Tibial nerve (tissue), 4 donors: ENCODE measurements around the gene ASB13. TPM values are rescaled to one million over a fixed set of nuclear protein-coding genes. Genes with fewer than 3 reads are reported as not detected.

Experiments
- DNase-seq, 2 donors: peaks; one replicate each; pipeline ENCODE4 v3.0.0-alpha.2; 2019; ENCODE audit warnings: low spot score in 2 of 2
- H3K27ac ChIP-seq, 4 donors: fragments of 200-600 bp; sonication (generic) in 3 of 4; one replicate each; pipeline ENCODE4 v1.5.1; 2017 to 2019; ENCODE audit warnings: mild to moderate bottlenecking in 1 of 4
- H3K27me3 ChIP-seq, 2 donors: fragments of 200-600 bp; sonication (generic) in 1 of 2; one replicate each; pipeline versions ENCODE4 v1.5.1 to v1.6.0; 2017 to 2019
- H3K36me3 ChIP-seq, 3 donors: fragments of 200-600 bp; sonication (generic); one replicate each; pipeline ENCODE4 v1.5.1; 2018 to 2019
- H3K4me1 ChIP-seq, 4 donors: fragments of 200-600 bp; sonication (generic) in 3 of 4; one replicate each; pipeline ENCODE4 v1.5.1; 2017 to 2019
- H3K4me3 ChIP-seq, 4 donors: fragments of 200-600 bp; sonication (generic) in 3 of 4; one replicate each; pipeline ENCODE4 v1.5.1; 2017 to 2019; ENCODE audit warnings: mild to moderate bottlenecking in 1 of 4, moderate library complexity in 1 of 4
- H3K9me3 ChIP-seq, 4 donors: fragments of 200-600 bp; sonication (generic) in 3 of 4; one replicate each; pipeline ENCODE4 v1.5.1; 2017 to 2019
- EP300 ChIP-seq, 2 donors: sonication (generic); formaldehyde crosslinking; IDR thresholded peaks; one replicate each; pipeline ENCODE4 v1.6.1; 2017; ENCODE audit warnings: antibody characterized with exemption in 2 of 2, mild to moderate bottlenecking in 1 of 2
- POLR2A ChIP-seq, 2 donors: fragments of 450-650 bp; IDR thresholded peaks; one replicate each; pipeline ENCODE4 v1.6.1; 2017; ENCODE audit warnings: antibody characterized with exemption in 2 of 2, mild to moderate bottlenecking in 2 of 2, moderate library complexity in 2 of 2
- WGBS, 2 donors: methylation state at CpG; one replicate each; pipeline ENCODE4 v1.1.5; 2018; 5-methylcytosine and 5-hydroxymethylcytosine counted together
- total RNA-seq, 4 donors: library from RNA; depleted of rRNA; stranded (reverse); fragments of >200 nt; gene quantifications; one replicate each; pipeline ENCODE4 v1.1.0, GENCODE V29; 2016
- TF ChIP-seq, protein P1 (sequence below), 5 experiments: fragments of 200-600 bp in 3 of 5; fragments of 450-650 bp in 2 of 5; sonication (generic) in 3 of 5; IDR thresholded peaks; one replicate each; pipeline ENCODE4 v1.5.1; 2016 to 2019; ENCODE audit warnings: antibody characterized with exemption in 5 of 5, mild to moderate bottlenecking in 3 of 5, moderate library complexity in 2 of 5

ASB13 gene
- total RNA-seq, 4 donors from 2014 or later: 18.3 to 39.2 (median 32.3) TPM

- H3K27ac ChIP-seq: no peak overlapping the region
Measured at GRCh38 chr10:5608608-5609220, 57.7 kb downstream of the ASB13 start.

GRCh38 chr10:5607594-5607993, 58.8 kb downstream of the ASB13 start:
- peaks cover 0 to 3% (median 0%) of the 10 kb centered on the region in 4 donors for H3K4me1 ChIP-seq
- WGBS, 2 donors: 95 to 99% methylated on average over 7 of the region's 7 CpGs
- no peak overlapping the region for H3K4me3 ChIP-seq
- TF ChIP-seq POLR2A (IDR thresholded peaks at IDR 0.05): no peak
- no peak for TF ChIP-seq EP300 (IDR thresholded peaks at IDR 0.05)
- H3K27ac ChIP-seq: no peak overlapping the region
- H3K9me3 ChIP-seq: peaks cover 0 to 7% (median 0%) of the 10 kb centered on the region in 4 donors
- no peak for DNase-seq
- H3K36me3 ChIP-seq: no peaks in the 10 kb centered on the region
- no peaks in the 10 kb centered on the region for H3K27me3 ChIP-seq

More at GRCh38 chr10:5608608-5609220, 57.7 kb downstream of the ASB13 start:
- DNase-seq: no peak
- Histone ChIP-seq H3K4me1 (peaks cover 0 to 7% (median 0%) of the 10 kb centered on the region in 4 donors), H3K4me3 (no peak overlapping the region), H3K36me3 (no peaks in the 10 kb centered on the region), H3K9me3 (no peaks in the 10 kb centered on the region), H3K27me3 (no peaks in the 10 kb centered on the region)
- WGBS, 2 donors: 37 to 47% methylated on average over 12 of the region's 12 CpGs
- TF ChIP-seq, protein P1, sequence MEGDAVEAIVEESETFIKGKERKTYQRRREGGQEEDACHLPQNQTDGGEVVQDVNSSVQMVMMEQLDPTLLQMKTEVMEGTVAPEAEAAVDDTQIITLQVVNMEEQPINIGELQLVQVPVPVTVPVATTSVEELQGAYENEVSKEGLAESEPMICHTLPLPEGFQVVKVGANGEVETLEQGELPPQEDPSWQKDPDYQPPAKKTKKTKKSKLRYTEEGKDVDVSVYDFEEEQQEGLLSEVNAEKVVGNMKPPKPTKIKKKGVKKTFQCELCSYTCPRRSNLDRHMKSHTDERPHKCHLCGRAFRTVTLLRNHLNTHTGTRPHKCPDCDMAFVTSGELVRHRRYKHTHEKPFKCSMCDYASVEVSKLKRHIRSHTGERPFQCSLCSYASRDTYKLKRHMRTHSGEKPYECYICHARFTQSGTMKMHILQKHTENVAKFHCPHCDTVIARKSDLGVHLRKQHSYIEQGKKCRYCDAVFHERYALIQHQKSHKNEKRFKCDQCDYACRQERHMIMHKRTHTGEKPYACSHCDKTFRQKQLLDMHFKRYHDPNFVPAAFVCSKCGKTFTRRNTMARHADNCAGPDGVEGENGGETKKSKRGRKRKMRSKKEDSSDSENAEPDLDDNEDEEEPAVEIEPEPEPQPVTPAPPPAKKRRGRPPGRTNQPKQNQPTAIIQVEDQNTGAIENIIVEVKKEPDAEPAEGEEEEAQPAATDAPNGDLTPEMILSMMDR (IDR thresholded peaks at IDR 0.05): no peak
- TF ChIP-seq EP300 (IDR thresholded peaks at IDR 0.05) (no peak), POLR2A (IDR thresholded peaks at IDR 0.05) (no peak)

- TF ChIP-seq EP300 (IDR thresholded peaks at IDR 0.05) (no peak), POLR2A (IDR thresholded peaks at IDR 0.05) (no peak)
- Histone ChIP-seq H3K4me3 (no peak overlapping the region), H3K9me3 (peaks cover 0 to 7% (median 0%) of the 10 kb centered on the region in 4 donors), H3K27ac (no peak overlapping the region), H3K36me3 (no peaks in the 10 kb centered on the region), H3K27me3 (no peaks in the 10 kb centered on the region), H3K4me1 (peaks cover 0 to 3% (median 0%) of the 10 kb centered on the region in 4 donors)
- 72 to 75% methylated on average over 10 of the region's 10 CpGs for WGBS, 2 donors
- DNase-seq: no peak
Measured at GRCh38 chr10:5606864-5607263, 59.5 kb downstream of the ASB13 start.

DNA sequence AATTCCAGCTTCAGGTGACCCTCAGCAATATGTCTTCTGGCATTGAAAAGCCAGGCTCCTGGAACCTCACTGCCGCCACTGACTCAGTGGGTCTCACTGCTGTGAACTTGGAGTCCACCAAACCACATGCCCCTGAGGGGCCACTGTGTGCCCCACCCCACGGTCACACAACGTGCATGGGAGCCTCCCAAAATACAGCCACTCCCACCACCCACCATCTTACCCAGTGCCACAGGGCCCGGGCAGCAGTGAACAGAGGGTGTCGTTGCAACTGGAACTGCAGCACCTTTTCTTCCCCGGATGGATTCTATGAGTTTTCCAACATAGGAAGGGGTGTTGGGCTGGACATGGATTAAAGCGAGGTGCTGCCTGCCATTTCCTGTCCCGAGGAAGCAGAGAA, 60.1 kb downstream of the ASB13 start:
- Histone ChIP-seq H3K4me3 (no peak overlapping the region), H3K9me3 (peaks cover 0 to 7% (median 0%) of the 10 kb centered on the region in 4 donors), H3K4me1 (peaks cover 0 to 3% (median 0%) of the 10 kb centered on the region in 4 donors), H3K27ac (no peak overlapping the region), H3K27me3 (no peaks in the 10 kb centered on the region), H3K36me3 (no peaks in the 10 kb centered on the region)
- no peak for DNase-seq
- 78 to 90% methylated on average over 4 to 8 of the region's 8 CpGs for WGBS, 2 donors
- TF ChIP-seq, protein P1 (IDR thresholded peaks at IDR 0.05): no peak
- TF ChIP-seq EP300 (IDR thresholded peaks at IDR 0.05) (no peak), POLR2A (IDR thresholded peaks at IDR 0.05) (no peak)

DNA sequence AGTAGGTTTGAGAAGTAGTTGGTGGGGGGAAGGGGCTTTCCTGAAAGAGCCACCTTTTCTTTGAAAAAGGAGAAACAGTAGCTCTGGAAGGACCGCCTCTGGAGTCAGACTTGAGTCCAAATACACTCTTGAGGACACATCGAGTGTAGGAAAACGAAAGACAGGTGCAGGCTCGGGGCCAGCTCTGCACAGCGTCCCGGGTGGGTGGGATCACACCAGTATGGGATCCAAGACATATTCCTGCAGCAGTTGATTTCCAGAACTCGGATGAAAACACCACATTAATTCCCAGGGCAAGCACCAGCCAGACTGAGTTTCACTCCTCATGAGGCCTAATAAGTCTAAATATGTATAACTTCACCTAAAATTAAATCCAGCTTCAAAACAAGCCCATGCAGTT, 61.4 kb downstream of the ASB13 start:
- Histone ChIP-seq H3K9me3 (peaks cover 0 to 7% (median 0%) of the 10 kb centered on the region in 4 donors), H3K36me3 (no peaks in the 10 kb centered on the region), H3K4me1 (peaks cover 0 to 3% (median 0%) of the 10 kb centered on the region in 4 donors), H3K27me3 (no peaks in the 10 kb centered on the region), H3K4me3 (no peak overlapping the region), H3K27ac (no peak overlapping the region)
- TF ChIP-seq EP300 (IDR thresholded peaks at IDR 0.05) (no peak), POLR2A (IDR thresholded peaks at IDR 0.05) (no peak)
- TF ChIP-seq, protein P1 (IDR thresholded peaks at IDR 0.05): no peak
- 65 to 67% methylated on average over 7 of the region's 7 CpGs for WGBS, 2 donors
- no peak for DNase-seq

DNA sequence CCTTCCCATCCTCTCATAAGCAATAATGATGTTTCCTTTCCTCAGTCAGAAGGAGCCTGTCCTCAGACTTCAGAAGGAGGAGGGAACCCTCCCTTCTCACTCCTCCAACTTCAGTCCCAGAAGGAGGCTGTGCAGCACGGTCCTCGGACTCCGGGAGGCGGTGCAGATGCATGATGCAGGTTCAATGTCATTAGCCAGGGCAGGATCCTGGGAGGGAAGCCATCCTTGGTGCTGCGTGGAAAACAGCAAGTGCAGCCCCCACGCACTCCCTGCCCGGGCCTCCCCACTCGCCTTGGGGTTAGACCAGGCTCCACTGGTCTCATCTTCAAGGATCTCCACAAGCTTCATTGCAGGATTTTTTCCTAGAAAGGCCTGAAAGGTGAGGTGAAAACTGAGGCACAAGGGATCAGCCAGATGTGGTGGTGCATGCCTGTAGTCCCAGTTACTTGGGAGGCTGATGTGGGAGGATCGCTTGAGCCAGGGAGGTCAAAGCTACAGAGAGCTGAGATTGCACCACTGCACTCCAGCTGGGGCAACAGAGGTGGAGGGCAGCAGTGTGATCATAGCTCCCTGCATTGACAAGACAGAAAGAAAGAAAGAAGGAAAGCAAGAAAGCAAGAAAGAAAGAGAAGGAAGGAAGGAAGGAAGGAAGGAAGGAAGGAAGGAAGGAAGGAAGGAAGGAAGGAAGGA, 62.0 kb downstream of the ASB13 start:
- no peak overlapping the region for H3K4me3 ChIP-seq
- TF ChIP-seq POLR2A (IDR thresholded peaks at IDR 0.05) (no peak), EP300 (IDR thresholded peaks at IDR 0.05) (no peak)
- TF ChIP-seq, protein P1 (IDR thresholded peaks at IDR 0.05): no peak
- H3K27ac ChIP-seq: no peak overlapping the region
- no peaks in the 10 kb centered on the region for H3K27me3 ChIP-seq
- WGBS, 2 donors: 82 to 88% methylated on average over 9 of the region's 9 CpGs
- peaks cover 0 to 7% (median 0%) of the 10 kb centered on the region in 4 donors for H3K9me3 ChIP-seq
- H3K4me1 ChIP-seq: peaks cover 0 to 3% (median 0%) of the 10 kb centered on the region in 4 donors
- H3K36me3 ChIP-seq: no peaks in the 10 kb centered on the region
- DNase-seq: no peak
